NCI-H2107 treated with DMSO at 0.1 percent for 48 hours (cell line): Measurements from ENCODE around the gene IL12A.

Experiments used
- DNase-seq: peaks from one replicate; lab custom pipeline; 2025; ENCODE audit not compliant: unreplicated experiment; lab: John Stamatoyannopoulos, UW

The IL12A gene

GRCh38 chr3:159989973-159990846 lies 1.6 kb downstream of the IL12A start:
- no peak for DNase-seq

DNA sequence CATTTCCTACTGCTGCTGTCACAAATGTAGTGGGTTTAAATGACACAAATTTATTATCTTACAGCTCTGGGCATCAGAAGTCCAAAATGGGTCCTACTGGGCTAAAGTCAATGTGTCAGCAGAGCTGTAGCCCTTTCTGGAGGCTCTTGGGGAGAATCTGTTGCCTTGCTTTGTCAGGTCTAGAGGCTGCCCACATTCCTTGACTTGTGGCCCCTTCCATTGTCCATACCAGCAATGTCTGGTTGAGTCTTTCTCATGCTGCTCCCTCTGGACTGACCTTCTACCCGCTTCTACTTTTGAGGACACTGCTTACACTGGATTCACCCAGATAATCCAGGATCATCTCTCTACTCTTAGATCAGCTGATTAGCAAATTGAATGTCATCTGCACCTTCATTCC lies 3.0 kb downstream of the IL12A start:
- DNase-seq: no peak

- DNase-seq: no peak
These were observed 4.0 kb downstream of the IL12A start for GRCh38 chr3:159992589-159992988.

- DNase-seq: no peak
These were observed 5.5 kb downstream of the IL12A start for GRCh38 chr3:159994182-159994581.

GRCh38 chr3:159995091-159995490 lies 6.5 kb downstream of the IL12A start:
- no peak for DNase-seq

GRCh38 chr3:159996018-159996417 lies 7.4 kb downstream of the IL12A start:
- DNase-seq: no peak

DNA sequence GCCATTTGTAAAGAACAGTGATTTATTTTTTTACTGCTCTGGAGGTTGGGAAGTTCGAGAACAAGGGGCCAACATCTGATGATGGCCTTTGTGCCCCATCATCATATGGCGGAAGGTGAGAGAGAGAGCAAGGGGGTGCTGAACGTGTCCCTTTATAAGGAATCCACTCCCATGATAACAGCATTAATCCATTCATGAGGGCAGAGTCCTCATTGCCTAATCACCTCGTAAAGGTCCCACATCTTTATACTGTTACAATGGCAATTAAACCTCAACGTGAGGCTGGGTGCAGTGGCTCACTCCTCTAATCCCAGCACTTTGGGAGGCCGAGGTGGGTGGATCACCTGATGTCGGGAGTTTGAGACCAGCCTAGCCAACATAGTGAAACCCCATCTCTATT lies 8.3 kb downstream of the IL12A start:
- no peak for DNase-seq

DNA sequence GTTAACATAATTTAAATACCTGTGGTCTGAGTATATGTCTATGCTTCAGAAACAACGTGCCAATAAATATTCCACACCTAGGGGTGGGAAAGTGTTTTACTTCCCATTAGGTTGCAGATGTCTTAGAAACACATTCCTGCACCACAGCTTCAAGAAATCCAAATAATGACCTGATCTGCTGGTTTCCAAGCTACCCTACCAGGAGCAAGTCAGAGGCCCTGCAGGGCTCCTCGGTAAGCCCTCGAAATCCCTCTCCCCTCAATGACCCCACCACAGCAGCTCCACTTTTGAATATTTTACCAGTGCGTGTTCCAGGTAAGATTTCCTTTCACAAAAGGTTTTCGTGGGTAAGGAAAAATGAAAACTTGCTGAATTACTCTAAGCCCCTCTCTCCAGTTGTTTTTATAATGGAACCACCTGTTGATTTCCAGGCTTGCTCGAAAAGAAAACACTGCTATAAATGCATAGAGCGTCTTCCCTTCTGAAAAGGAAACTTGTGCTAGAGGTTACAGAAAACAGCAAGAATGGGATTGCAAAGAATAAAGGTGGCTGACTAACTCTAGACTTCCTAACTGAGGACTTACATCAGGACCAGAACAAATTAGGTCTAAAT lies 12.6 kb downstream of the IL12A start:
- DNase-seq: no peak

DNA sequence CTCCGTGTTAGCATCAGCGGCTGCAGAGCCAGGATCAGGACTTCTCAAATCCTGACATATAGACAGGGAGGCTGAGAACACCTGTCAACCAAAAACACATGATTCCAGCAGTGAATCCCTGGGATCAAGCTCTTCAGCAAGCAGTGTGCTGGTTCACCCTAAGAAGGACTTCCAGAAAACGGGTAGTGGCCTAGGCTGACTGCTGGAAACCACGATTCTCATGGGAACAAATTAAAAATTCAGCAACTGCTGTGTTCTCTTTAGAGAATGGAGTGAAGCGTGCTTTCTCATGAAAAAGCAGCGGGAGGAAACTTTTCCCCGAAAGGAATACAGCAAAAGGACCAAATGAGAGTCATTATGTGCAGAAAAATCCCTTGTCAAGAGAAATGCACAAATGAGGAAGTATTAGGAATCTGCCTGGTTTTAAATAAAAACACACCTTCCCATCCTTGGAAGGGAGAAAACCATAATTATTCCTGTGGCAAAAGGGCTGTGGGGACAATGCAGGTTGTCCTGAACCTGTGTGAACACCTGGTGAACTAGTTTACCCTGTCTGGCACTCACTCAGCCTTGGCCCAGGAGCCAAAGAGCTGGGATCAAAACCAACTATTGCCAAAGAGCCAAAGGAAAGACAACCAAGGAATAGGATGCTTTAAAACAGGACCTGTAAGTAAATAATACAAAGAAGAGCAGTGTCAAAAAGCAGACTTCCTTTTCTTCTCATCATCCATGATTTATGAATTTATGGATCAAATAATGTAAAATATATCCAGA lies 13.4 kb downstream of the IL12A start:
- DNase-seq: peak; percentile 10

- peak; percentile 87 for DNase-seq
These were observed 15.0 kb downstream of the IL12A start for GRCh38 chr3:160003520-160004128.

GRCh38 chr3:160005004-160005403 lies 16.4 kb downstream of the IL12A start:
- DNase-seq: no peak

DNA sequence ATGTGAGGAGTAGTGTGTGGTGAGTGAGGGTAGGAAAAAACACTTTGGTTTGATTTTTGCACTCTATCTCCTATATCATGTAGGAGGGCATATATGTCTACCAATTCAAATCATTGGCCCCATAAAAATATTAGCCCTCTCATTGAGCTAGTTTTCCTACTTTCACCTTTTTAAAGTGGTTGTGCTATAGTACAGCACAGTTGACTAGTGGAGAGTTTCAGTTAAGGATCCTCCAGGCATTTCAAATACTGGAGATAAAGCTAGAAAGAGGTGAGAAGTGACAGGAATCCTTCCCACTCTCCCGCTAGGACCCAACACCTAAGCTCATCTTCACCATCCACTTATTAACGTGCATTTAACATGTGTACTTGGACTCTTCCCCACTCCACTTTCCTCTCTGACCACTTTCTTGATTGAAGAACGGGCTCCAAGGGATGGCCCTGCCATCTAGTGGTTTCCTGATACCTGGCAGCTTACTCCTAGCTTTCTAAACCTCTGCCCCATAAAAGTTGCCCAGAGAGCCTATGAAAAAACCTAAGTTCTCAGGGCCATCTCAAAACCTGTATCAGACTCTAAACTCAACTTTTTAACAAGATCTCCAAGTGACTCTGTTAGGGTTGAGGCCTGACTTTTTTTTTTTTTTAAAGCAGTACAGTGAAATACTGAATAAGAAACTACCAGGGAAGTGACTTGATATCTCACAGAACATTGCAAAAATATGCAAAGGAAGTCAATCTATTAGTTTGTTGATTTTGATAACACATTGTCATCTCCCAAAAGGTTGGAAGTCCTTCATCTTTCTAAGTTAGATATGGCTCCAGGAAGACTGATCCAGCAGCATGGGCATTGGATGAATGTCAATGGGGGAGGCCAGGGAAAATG lies 17.9 kb downstream of the IL12A start:
- DNase-seq: peak; percentile 83

DNA sequence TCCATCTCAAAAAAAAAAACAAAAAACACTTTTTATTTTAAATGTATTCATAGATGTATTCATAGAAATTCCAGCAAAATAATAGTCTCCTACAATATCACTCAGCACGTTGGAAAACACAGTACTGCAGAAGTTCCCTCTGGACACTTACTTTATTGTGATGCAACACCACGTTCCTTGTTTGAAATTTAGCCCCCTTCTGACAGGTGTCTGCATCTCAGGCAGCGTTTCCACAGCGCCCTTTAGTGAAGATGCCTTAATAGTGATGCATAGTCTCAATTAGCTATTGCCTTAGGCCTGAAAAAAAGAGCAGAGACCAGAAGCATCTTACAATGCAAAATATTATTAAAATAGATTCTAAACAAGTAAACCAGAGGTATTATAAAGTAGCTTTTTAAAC lies 20.3 kb downstream of the IL12A start:
- DNase-seq: no peak

- no peak for DNase-seq
These were observed 20.9 kb downstream of the IL12A start for GRCh38 chr3:160009525-160009924.

DNA sequence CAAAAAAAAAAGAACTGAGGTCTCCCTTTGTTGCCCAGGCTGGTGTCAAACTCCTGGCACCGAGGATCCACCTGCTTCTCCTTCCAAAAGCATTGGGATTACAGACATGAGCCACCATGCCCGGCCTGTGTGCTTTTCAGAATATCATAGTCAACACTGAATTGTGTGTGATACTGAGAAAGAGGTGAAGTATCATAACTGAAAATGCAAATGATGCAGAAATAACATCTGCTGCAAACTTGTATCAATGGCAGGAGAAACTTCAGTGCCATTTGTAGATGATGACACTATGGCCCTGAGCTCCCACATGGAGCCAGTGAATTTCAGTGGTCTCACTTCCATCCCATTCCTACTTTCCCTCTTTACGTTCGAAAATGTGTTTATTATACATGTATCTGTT lies 21.9 kb downstream of the IL12A start:
- DNase-seq: no peak

DNA sequence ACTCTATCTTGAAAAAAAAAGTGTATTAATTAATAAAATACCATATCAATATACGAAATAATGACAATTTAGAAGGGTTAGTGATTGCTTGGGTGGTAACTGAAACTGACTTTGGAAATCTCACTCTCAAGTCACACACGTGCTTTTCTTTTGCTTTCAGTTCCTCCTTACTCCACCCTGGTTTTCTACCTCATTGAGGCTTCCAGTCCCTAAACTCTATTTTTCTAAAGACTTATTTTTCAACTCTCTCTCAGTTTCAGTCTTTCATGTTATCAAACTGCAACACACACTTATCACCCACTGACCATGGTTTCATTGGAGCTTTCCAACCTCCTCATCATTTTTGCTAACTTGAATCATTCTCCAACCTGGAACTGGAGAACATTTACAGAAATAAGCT lies 23.5 kb downstream of the IL12A start:
- DNase-seq: no peak

GRCh38 chr3:160016972-160017371 lies 28.3 kb downstream of the IL12A start:
- DNase-seq: no peak

DNA sequence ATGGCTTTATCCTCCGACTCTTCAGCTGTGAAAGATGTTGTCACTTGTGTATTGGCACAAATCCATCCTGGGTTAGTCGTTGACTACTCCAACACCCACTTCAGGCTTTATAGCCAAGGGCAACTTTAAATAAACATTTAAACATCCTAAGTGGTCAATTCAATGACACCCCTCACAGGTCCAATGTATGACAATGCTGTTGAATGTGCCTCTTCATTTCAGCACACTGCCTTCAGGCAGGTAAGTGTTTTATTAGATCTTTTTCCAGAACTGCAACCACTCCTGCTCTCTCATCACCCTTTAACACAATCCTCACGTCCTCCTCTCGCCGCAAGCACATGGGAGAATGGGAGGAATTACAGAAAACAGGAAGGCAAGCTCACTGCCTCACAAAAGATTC lies 30.3 kb downstream of the IL12A start:
- DNase-seq: peak; percentile 98

- DNase-seq: no peak
These were observed 31.5 kb downstream of the IL12A start for GRCh38 chr3:160020057-160020711.

GRCh38 chr3:160022068-160022467 lies 33.4 kb downstream of the IL12A start:
- DNase-seq: no peak
